GM12875 (cell line): Measurements from ENCODE around the gene ABHD17A.

Source experiments
- H3K4me3 ChIP-seq: one replicate; pipeline ENCODE4 v1.5.1; 2011; ENCODE audit warnings: low read depth, low read length, control low read depth
- TF ChIP-seq, protein P1 (sequence below): IDR thresholded peaks from 2 replicates; pipeline ENCODE4 v1.5.1; 2011; ENCODE audit warnings: low read depth, mild to moderate bottlenecking, control low read depth, inconsistent platforms, low read length, moderate library complexity, borderline replicate concordance; ENCODE audit not compliant: insufficient read depth

ABHD17A gene

DNA sequence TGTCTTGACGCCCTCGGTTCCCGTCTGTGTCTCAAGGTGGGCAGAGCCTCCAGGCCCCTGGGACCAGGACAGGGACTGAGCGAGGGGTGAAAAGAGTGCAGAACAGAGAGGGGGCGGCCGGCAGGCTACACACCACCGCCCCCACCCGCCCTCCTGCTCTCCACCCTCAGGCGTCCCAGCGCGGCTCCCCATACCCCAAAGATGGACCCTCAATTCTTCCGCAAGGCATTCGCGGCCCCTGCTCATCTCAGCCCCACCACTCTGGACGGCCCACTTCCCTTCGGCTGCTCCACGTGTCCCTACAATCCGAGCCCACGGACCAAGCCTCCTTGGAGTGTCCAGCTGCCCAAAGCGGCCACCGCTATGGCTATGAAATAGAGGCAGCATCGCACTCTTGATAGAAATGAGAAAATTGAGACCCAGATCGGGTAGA lies 23.7 kb downstream of the ABHD17A start:
- H3K4me3 ChIP-seq: peak overlapping the region; percentile 86
- TF ChIP-seq, protein P1, sequence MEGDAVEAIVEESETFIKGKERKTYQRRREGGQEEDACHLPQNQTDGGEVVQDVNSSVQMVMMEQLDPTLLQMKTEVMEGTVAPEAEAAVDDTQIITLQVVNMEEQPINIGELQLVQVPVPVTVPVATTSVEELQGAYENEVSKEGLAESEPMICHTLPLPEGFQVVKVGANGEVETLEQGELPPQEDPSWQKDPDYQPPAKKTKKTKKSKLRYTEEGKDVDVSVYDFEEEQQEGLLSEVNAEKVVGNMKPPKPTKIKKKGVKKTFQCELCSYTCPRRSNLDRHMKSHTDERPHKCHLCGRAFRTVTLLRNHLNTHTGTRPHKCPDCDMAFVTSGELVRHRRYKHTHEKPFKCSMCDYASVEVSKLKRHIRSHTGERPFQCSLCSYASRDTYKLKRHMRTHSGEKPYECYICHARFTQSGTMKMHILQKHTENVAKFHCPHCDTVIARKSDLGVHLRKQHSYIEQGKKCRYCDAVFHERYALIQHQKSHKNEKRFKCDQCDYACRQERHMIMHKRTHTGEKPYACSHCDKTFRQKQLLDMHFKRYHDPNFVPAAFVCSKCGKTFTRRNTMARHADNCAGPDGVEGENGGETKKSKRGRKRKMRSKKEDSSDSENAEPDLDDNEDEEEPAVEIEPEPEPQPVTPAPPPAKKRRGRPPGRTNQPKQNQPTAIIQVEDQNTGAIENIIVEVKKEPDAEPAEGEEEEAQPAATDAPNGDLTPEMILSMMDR: no peak

DNA sequence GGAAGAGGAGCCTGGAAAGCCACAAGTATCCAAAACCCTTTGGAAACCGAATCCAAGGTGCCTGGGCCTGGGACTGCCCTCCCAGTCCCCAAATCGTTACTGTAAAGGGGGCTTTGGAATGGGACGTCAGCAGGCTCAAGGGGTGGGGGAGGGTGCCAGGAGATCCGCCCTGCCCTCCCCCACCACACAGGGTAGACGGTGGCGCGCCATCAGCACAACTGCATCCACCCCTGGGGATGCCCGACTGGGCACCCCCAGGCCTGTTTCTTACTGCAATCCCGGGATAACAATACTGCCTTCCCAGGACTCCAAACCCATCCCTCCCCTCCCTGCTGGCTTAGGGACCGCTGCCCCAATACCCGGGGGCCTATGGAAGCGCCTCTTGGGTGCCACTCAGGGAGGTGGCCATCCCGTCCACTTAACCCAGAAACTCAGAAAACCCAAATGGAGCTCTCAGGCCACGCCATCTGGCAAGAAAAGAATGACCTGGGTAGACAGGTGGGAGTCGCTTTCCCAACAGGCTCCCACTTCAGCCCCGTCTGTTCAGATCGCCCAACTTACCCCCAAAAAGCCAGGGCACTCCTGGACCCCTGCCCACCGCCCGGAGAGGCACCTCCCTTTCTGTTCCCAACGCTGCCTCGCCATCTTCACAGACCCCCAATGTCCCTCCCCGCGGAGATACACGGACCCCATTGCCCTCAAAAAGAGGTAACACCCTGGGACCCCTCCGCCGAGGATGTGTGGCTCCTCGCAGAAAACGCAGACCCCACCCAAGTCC lies 24.3 kb downstream of the ABHD17A start:
- TF ChIP-seq, protein P1: no peak

DNA sequence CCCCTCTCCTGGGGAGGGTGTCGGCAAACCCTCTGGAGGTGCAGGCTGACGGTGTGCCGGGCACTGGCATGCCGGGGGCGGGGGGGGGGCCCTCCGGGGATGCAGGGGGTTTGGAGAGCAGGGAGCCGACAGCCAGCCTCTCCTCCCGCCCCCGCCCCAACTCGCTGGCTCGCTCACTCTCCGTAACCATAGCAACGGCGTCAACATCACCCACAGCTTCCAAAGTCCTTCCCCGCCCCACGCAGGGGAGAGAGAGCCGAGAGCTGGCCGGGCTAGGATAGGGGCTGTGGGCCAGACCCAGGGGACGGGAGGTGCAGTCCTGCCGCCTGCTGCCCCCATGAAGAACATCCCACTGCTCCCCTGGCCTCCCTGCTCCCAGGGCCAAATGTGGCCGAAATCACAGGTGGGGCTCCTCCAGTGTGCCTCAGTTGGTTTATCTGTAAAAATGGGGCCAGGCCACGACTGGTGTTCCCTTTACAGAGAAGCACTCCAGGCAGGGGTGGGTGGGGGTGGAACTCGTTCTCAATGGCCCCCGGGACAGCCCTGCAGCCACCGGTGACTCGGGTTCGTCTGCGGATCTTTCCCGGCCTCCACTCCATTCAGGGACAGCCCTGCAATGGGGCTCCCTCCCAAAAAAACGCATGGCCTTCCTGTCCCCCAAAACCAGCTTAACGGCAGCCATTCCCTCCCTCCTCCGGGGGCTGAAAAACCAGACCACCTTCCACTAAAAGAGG lies 25.1 kb downstream of the ABHD17A start:
- TF ChIP-seq, protein P1: no peak
- H3K4me3 ChIP-seq: no peak overlapping the region

More for the DNA sequence above, 24.3 kb downstream of the ABHD17A start:
- peak overlapping the region; percentile 86 for H3K4me3 ChIP-seq

DNA sequence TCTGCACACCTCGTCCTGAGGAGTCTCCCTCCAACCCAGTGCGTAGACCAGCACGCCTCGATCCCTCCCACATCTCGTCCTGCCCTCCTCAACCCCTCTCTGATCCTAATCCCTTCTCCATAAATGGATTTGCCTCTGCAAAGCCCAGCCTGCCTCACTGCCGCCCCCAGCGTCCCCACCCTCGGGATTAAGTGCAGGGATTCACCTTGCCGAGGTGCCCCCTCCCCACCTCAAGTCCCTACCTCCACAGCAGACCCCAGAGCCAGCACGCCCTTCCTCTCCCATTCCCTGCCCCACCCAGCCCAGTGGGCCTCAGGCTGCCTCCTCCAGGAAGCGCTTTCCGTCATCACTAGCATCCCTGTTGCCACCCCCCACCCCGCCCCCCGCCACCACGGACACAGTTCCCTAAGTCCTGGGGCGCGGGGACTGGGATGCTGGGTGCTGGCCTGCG lies 25.9 kb downstream of the ABHD17A start:
- TF ChIP-seq, protein P1: no peak
- no peak overlapping the region for H3K4me3 ChIP-seq

DNA sequence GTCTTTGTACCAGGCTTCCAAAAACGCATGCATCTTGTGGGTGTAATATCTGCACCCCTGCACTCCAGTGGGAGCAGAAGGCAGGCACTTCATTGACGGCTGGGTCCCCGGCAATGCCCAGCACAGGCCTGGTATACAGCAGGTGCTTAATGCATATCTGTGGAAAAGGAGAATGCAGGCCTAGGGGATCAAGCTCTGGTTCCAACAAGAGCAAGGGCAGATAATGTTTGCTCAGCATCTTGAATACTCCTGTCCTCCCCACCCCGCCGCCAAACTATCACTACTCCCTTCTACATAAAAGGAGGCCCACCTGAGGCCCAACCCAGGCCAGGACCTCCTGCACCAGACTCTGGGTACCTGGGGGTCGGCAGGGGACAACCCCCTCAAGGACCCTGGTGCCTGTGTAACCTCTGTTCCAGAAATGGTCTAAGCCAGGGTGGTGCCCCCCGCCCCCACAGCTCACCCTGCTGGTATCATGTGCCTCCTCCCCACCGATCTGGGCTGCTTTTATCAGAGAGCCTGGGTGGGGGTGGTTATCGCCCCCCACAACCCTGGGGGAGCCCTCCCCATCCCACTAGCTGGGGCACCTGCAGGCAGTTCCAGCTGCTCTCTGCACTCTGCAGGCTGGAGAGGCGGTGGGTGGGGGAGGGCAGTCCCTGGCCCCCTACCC lies 26.7 kb downstream of the ABHD17A start:
- no peak overlapping the region for H3K4me3 ChIP-seq

DNA sequence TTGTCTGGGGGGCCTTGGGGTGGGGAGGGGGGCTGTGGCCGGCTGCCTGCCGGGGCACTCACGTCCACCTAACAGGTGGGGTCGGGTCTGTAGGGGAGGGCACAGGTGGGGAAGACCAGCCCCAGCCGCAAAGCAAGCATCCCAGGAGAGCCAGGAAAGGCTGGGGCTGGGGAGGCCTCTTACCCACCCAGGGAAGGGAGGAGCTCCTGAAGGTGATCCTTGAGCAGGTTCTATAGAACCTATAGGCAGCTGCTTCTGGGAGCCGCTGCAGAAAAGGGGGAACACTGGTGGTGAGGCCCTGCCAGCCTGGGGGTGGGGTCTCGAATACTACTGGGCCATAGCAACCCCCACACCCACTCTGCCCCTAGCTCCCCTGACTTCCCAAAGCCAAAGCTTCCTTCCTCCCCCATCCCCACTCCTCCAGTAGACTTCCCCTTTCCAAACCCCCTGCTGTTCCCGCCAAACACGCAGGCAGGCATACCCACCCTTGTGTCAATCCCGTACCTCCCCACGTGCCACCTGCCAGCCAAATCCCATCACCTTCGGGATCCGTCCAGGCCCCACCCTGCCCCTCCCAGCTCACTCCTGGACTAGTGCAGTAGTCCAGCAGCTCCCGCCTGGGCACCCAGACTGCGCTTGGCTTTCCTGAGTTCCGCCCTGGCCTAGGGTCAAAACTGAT lies 27.5 kb downstream of the ABHD17A start:
- peak overlapping the region; percentile 24 for H3K4me3 ChIP-seq
- TF ChIP-seq, protein P1: no peak

More for the DNA sequence above, 26.7 kb downstream of the ABHD17A start:
- TF ChIP-seq, protein P1: no peak
